GM23338 (cell line): ENCODE measurements around the gene S1PR3. TPM values are rescaled to one million over a fixed set of nuclear protein-coding genes. Genes with fewer than 3 reads are reported as not detected.

Experiments
- ATAC-seq: fragments of 200-7000 bp; cut with Tn5 transposase; 3 replicates; pipeline ENCODE4 v1.9.1; 2020
- DNase-seq: peaks from one replicate; pipeline ENCODE4 v3.0.0-alpha.2; 2015; ENCODE audit warnings: low spot score
- H2AFZ ChIP-seq: fragments of 200-600 bp; sonication (generic); 2 replicates; pipeline ENCODE4 v1.8.0; 2016; ENCODE audit warnings: antibody characterized with exemption, mild to moderate bottlenecking, moderate library complexity
- H3F3A ChIP-seq: fragments of 200-600 bp; sonication (generic); replicated peaks from 2 replicates; pipeline ENCODE4 v1.8.0; 2017; ENCODE audit warnings: antibody characterized with exemption, mixed run types, low read depth
- H3K27ac ChIP-seq: fragments of 200-600 bp; sonication (generic); 2 replicates; pipeline ENCODE4 v1.6.1; 2016; ENCODE audit warnings: low read depth
- H3K27me3 ChIP-seq: fragments of 200-600 bp; sonication (generic); 2 replicates; pipeline ENCODE4 v1.8.0; 2016; ENCODE audit warnings: mild to moderate bottlenecking, mixed run types, moderate library complexity; ENCODE audit not compliant: insufficient read depth
- H3K36me3 ChIP-seq: fragments of 200-600 bp; sonication (generic); 2 replicates; pipeline ENCODE4 v1.8.0; 2016; ENCODE audit warnings: mild to moderate bottlenecking; ENCODE audit not compliant: insufficient read depth
- H3K4me1 ChIP-seq: fragments of 200-600 bp; sonication (generic); 2 replicates; pipeline ENCODE4 v1.8.0; 2016; ENCODE audit warnings: mild to moderate bottlenecking, moderate library complexity; ENCODE audit not compliant: insufficient read depth
- H3K4me2 ChIP-seq: fragments of 200-600 bp; sonication (generic); 2 replicates; pipeline ENCODE4 v1.7.1; 2017; ENCODE audit warnings: mixed run types
- H3K4me3 ChIP-seq: fragments of 200-600 bp; sonication (generic); 2 replicates; pipeline ENCODE4 v1.6.1; 2016; ENCODE audit warnings: mixed run types
- H3K79me2 ChIP-seq: fragments of 200-600 bp; sonication (generic); replicated peaks from 2 replicates; pipeline ENCODE4 v1.8.0; 2017; ENCODE audit warnings: mild to moderate bottlenecking; ENCODE audit not compliant: insufficient read depth
- H3K9me2 ChIP-seq: fragments of 200-600 bp; sonication (generic); 2 replicates; pipeline ENCODE4 v1.8.0; 2017; ENCODE audit not compliant: insufficient read depth
- H4K20me1 ChIP-seq: fragments of 200-600 bp; sonication (generic); replicated peaks from 2 replicates; pipeline ENCODE4 v1.8.0; 2017; ENCODE audit warnings: mild to moderate bottlenecking; ENCODE audit not compliant: insufficient read depth
- H3K27ac Mint-ChIP-seq: 2 replicates; pipeline ENCODE4 v1.8.0; 2020; ENCODE audit warnings: inconsistent platforms, mild to moderate bottlenecking, moderate library complexity, mixed read lengths
- H3K27me3 Mint-ChIP-seq: 3 replicates; pipeline ENCODE4 v1.8.0; 2022; ENCODE audit warnings: low read depth, mild to moderate bottlenecking, moderate library complexity, mixed read lengths, inconsistent platforms; ENCODE audit not compliant: insufficient read depth, poor library complexity
- H3K36me3 Mint-ChIP-seq: 3 replicates; pipeline ENCODE4 v1.8.0; 2021; ENCODE audit warnings: low read depth, mild to moderate bottlenecking, inconsistent platforms, moderate library complexity, mixed read lengths
- H3K4me1 Mint-ChIP-seq: 3 replicates; pipeline ENCODE4 v1.8.0; 2020; ENCODE audit warnings: mild to moderate bottlenecking, inconsistent platforms, mixed read lengths
- H3K4me3 Mint-ChIP-seq: 3 replicates; pipeline ENCODE4 v1.8.0; 2021; ENCODE audit warnings: moderate library complexity, mild to moderate bottlenecking, inconsistent platforms, mixed read lengths
- H3K9me3 Mint-ChIP-seq: 3 replicates; pipeline ENCODE4 v1.8.0; 2020; ENCODE audit warnings: moderate library complexity, mild to moderate bottlenecking, inconsistent platforms, mixed read lengths
- CREB1 ChIP-seq: fragments of 250-450 bp; sonication (Bioruptor Pico); IDR thresholded peaks from 2 replicates; pipeline ENCODE4 v1.5.0; 2020; ENCODE audit warnings: low read depth, mild to moderate bottlenecking, moderate library complexity
- ETS1 ChIP-seq: IDR thresholded peaks from 2 replicates; pipeline ENCODE4 v1.6.1; 2016; ENCODE audit warnings: antibody characterized with exemption
- EZH2 ChIP-seq: fragments of 200-600 bp; sonication (generic); IDR thresholded peaks from one replicate; pipeline ENCODE4 v1.8.0; 2017; ENCODE audit warnings: antibody characterized with exemption, mild to moderate bottlenecking, low read depth; ENCODE audit not compliant: unreplicated experiment
- EZH2phosphoT487 ChIP-seq: fragments of 200-600 bp; sonication (generic); IDR thresholded peaks from one replicate; pipeline ENCODE4 v1.8.1; 2018; ENCODE audit warnings: antibody characterized with exemption; ENCODE audit not compliant: unreplicated experiment
- JUNB ChIP-seq: IDR thresholded peaks from one replicate; pipeline ENCODE4 v1.6.1; 2016; ENCODE audit warnings: antibody characterized with exemption; ENCODE audit not compliant: unreplicated experiment
- NANOG ChIP-seq: IDR thresholded peaks from 2 replicates; pipeline ENCODE4 v1.6.1; 2016; ENCODE audit warnings: antibody characterized with exemption, borderline replicate concordance
- POLR2AphosphoS5 ChIP-seq: IDR thresholded peaks from 2 replicates; pipeline ENCODE4 v1.6.1; 2016; ENCODE audit warnings: antibody characterized with exemption, low read depth
- STAT1 ChIP-seq: IDR thresholded peaks from one replicate; pipeline ENCODE4 v1.6.1; 2016; ENCODE audit warnings: antibody characterized with exemption; ENCODE audit not compliant: unreplicated experiment
- ZNF114 ChIP-seq: fragments of 250-450 bp; sonication (Bioruptor Pico); IDR thresholded peaks from 2 replicates; pipeline ENCODE4 v1.5.0; 2020; ENCODE audit warnings: mild to moderate bottlenecking, moderate library complexity
- ZNF331 ChIP-seq: fragments of 250-450 bp; sonication (Bioruptor Pico); IDR thresholded peaks from 2 replicates; pipeline ENCODE4 v1.5.0; 2020; ENCODE audit warnings: low read depth, mild to moderate bottlenecking, moderate library complexity
- ZNF462 ChIP-seq: fragments of 250-450 bp; sonication (Bioruptor Pico); IDR thresholded peaks from 2 replicates; pipeline ENCODE4 v1.5.0; 2020; ENCODE audit warnings: mild to moderate bottlenecking, moderate library complexity
- polyA plus RNA-seq: library from polyadenylated mRNA; unstranded; fragments of >200 nt; fragmentation: Nextera tagmentation; extraction: Ambion mirVana; gene quantifications from 2 replicates; pipeline ENCODE4 v1.2.1, GENCODE V29; 2016
- total RNA-seq: library from RNA; depleted of rRNA; stranded (reverse); fragments of >200 nt; shearing (Covaris generic); gene quantifications from 2 replicates; pipeline ENCODE4 v1.2.3, GENCODE V29; 2014
- TF ChIP-seq, protein P1 (sequence below), 2 experiments: fragments of 200-600 bp in 1 of 2; sonication (generic) in 1 of 2; conservative IDR thresholded peaks; 2 replicates each; pipeline versions ENCODE4 v1.5.1 to v1.6.1; 2016 to 2017; ENCODE audit warnings: antibody characterized with exemption in 2 of 2, low read depth in 2 of 2, mild to moderate bottlenecking in 2 of 2, moderate library complexity in 1 of 2
- TF ChIP-seq, protein P2 (sequence below): IDR thresholded peaks from one replicate; pipeline ENCODE4 v1.6.1; 2018; ENCODE audit warnings: antibody characterized with exemption; ENCODE audit not compliant: unreplicated experiment

S1PR3 gene
- total and polyA plus RNA-seq, 2 experiments from 2014 or later = 2.1 to 7.6 TPM

DNA sequence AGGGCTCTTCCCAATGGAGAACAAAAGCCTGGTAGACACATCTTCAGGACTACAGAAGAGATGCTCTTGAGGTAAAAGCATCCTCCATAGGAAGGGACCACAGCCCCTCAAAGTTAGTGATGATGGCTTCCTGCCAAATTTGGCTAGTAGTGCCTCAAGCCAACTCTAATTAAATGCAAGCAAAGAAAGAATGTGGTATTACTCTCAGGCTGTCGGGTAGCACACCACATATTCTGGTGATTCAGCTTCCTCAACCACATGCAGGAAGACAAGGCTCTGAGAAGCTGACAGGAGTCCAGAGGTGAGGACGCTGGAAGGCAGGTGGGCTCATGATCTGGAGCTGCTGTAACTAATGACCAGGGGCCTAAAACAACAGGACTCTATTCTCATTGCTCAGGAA, 37.2 kb upstream of the S1PR3 start:
- H3K36me3 Mint-ChIP-seq = no peaks in the 10 kb centered on the region
- Histone ChIP-seq H3K4me2 (no peak overlapping the region), H3K9me2 (peaks cover 4% of the 10 kb centered on the region; the same call in 1 of the 2 replicates), H3F3A (no peaks in the 10 kb centered on the region), H3K79me2 (no peaks in the 10 kb centered on the region), H3K27me3 (no peaks in the 10 kb centered on the region), H4K20me1 (no peaks in the 10 kb centered on the region), H3K27ac (no peak overlapping the region), H3K36me3 (no peaks in the 10 kb centered on the region), H3K4me3 (no peak overlapping the region), H3K4me1 (peaks cover 6% of the 10 kb centered on the region; the same call in 1 of the 2 replicates), H2AFZ (no peak overlapping the region)
- DNase-seq (no peak), ATAC-seq (no peak)
- peaks cover 14% of the 10 kb centered on the region for H3K4me1 Mint-ChIP-seq
- no peaks in the 10 kb centered on the region; the same call in 2 of the 3 replicates for H3K9me3 Mint-ChIP-seq
- no peak overlapping the region for H3K27ac Mint-ChIP-seq
- peaks cover 12% of the 10 kb centered on the region for H3K27me3 Mint-ChIP-seq
- TF ChIP-seq ZNF331 (CRISPR knock-in tag) = no peak
- TF ChIP-seq STAT1 = no peak
- no peak for TF ChIP-seq EZH2
- TF ChIP-seq CREB1 = no peak
- TF ChIP-seq ZNF462 (CRISPR knock-in tag) = no peak
- TF ChIP-seq NANOG = no peak
- no peak for TF ChIP-seq EZH2phosphoT487
- TF ChIP-seq ETS1 = no peak
- no peak for TF ChIP-seq ZNF114 (CRISPR knock-in tag)
- TF ChIP-seq, protein P1, sequence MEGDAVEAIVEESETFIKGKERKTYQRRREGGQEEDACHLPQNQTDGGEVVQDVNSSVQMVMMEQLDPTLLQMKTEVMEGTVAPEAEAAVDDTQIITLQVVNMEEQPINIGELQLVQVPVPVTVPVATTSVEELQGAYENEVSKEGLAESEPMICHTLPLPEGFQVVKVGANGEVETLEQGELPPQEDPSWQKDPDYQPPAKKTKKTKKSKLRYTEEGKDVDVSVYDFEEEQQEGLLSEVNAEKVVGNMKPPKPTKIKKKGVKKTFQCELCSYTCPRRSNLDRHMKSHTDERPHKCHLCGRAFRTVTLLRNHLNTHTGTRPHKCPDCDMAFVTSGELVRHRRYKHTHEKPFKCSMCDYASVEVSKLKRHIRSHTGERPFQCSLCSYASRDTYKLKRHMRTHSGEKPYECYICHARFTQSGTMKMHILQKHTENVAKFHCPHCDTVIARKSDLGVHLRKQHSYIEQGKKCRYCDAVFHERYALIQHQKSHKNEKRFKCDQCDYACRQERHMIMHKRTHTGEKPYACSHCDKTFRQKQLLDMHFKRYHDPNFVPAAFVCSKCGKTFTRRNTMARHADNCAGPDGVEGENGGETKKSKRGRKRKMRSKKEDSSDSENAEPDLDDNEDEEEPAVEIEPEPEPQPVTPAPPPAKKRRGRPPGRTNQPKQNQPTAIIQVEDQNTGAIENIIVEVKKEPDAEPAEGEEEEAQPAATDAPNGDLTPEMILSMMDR (conservative IDR thresholded peaks at IDR 0.05; ENCODE audit: low read depth in 2 of 2) = no peak
- TF ChIP-seq, protein P2, sequence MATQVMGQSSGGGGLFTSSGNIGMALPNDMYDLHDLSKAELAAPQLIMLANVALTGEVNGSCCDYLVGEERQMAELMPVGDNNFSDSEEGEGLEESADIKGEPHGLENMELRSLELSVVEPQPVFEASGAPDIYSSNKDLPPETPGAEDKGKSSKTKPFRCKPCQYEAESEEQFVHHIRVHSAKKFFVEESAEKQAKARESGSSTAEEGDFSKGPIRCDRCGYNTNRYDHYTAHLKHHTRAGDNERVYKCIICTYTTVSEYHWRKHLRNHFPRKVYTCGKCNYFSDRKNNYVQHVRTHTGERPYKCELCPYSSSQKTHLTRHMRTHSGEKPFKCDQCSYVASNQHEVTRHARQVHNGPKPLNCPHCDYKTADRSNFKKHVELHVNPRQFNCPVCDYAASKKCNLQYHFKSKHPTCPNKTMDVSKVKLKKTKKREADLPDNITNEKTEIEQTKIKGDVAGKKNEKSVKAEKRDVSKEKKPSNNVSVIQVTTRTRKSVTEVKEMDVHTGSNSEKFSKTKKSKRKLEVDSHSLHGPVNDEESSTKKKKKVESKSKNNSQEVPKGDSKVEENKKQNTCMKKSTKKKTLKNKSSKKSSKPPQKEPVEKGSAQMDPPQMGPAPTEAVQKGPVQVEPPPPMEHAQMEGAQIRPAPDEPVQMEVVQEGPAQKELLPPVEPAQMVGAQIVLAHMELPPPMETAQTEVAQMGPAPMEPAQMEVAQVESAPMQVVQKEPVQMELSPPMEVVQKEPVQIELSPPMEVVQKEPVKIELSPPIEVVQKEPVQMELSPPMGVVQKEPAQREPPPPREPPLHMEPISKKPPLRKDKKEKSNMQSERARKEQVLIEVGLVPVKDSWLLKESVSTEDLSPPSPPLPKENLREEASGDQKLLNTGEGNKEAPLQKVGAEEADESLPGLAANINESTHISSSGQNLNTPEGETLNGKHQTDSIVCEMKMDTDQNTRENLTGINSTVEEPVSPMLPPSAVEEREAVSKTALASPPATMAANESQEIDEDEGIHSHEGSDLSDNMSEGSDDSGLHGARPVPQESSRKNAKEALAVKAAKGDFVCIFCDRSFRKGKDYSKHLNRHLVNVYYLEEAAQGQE = no peak
- TF ChIP-seq JUNB = no peak
- no peak for TF ChIP-seq POLR2AphosphoS5
- H3K4me3 Mint-ChIP-seq = no peak overlapping the region
